Left lobe of liver (tissue), 2 donors: ENCODE data around the gene CELA2B. TPM values are rescaled to one million over a fixed set of nuclear protein-coding genes. Genes with fewer than 3 reads are reported as not detected.
"Not testable (repeated sequence)": the region's sequence is repeated elsewhere in the genome, so short reads cannot be mapped to it uniquely, and the experiment has no call there.

ENCODE experiments used
- ATAC-seq: fragments of 200-7000 bp; cut with Tn5 transposase; one replicate; pipeline ENCODE4 v1.9.1; 2020; ENCODE audit warnings: mild to moderate bottlenecking, moderate library complexity
- DNase-seq: peaks from one replicate; pipeline ENCODE4 v3.0.0-alpha.2; 2020; ENCODE audit warnings: low spot score
- total RNA-seq: library from RNA; stranded (reverse); gene quantifications from one replicate; pipeline ENCODE4 v1.2.1, GENCODE V29; 2021
- donor health status: DM: no; HTN: no; CAD: no; lungs with moderate emphysema.
- donor health status: DM: no; HTN: yes; CAD: no.

The CELA2B gene
- total RNA-seq, 1 donor from 2014 or later = 0.83 TPM

DNA sequence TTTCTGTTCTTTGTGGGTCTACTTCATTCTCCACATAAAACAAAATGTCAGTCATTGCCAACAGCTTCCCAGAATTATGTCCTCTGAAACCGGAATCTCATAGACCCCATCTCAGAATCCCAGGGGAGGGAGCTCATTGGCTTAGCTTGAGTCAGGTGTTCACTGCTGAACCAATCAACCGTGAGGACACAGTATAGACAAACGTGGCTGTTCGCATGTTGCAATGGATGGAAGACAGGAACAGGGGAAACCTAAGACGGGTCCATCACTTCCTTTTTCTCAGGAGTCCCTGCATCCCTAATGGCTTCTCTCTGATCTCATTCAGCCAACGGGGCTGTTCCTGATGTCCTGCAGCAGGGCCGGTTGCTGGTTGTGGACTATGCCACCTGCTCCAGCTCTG lies 10.2 kb upstream of the CELA2B start:
- DNase-seq = no peak
- ATAC-seq = no peak

DNA sequence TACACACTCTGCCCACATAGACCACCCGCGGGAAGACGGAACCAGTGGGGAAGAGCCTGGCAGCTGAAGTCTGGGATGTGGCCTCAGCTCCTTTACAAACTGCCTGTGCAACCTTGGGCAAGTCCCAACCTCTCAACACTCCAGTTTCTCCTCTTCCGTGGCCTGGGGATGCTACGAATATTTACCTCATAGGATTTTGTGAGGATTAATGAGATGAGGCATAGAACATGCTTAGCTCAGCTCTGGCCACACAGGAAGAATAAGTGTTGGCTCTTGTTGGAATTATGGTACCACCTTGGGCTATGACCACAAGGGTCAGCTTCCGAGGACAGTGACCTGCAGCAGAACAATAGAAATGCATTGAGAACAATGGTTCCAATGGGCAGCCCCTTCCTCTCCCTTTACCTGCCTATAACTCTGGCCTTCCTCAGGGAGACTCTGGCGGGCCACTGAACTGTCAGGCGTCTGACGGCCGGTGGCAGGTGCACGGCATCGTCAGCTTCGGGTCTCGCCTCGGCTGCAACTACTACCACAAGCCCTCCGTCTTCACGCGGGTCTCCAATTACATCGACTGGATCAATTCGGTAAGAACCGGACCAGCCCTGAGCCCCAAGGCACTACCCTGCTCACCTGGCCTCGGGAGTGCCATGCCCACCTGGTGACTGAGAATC lies 8.8 kb upstream of the CELA2B start:
- ATAC-seq, DNase-seq: not testable (repeated sequence)

DNA sequence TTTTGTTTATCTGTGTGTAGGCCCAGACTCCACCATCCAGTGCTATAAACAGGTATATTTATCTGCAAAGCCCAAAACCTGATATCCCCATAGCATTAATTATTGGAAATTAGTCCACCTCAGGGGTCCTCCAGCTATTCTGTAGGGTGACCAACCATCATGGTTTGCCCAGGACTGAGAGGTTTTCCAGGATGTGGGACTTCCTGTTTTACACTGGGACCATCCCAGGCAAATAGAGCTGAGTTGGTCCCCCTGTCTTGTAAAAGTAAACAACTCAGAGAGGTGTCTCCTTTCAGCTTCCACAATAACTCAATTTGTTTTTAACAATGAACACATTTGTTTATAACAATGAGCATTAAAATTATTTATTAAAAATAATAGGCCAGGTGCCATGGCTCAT lies 7.8 kb upstream of the CELA2B start:
- DNase-seq (no peak), ATAC-seq (no peak)

DNA sequence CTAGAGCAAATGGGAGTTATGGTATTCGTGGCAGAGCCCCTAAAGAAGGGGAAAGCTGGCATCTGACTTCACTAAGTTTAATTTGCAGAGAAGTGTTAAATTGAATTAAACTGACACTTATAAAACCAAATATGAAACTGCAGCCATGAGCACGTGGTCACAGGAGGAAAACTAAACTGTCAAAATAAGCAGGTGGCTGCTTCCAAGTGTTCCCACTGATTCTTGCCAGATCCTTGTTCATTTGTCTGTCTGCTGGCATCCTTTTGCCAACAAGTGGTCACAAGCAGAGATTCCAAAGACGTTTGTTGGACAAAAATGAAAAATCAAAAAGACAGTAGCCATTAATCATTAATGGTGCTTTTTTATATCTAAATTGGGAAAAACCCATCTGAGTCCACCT lies 6.5 kb upstream of the CELA2B start:
- ATAC-seq = no peak

DNA sequence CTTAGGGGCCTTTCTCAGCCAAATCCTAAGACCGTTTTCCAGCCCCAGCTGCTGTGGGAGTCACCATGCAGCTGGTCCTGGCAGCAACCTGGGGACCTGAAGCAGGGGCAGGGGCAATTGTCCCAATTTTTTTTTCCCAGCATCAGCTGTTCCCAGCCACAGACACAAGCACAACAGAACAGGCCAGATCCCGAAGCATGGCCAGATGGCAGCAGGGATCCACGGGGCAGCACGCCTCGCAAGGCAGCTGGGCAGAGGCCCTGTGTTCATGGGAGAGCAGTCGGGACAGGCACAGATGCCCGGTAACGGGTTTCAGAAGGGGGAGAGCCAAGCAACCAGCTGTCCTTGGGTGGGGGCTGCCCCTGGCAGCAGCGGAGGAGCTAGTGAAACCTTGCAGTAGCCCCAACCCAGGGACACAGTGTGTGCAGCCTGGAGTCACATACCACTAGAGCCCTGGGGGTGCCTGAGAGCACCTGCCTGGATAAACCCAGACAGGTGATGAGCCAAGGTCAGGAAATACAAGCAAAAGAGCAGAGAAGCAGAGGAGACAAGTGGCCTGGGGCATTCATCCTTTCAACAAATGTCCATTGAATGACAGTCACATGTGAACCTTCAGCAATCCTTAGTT lies 6.0 kb upstream of the CELA2B start:
- not testable (repeated sequence) for DNase-seq

More for the DNA sequence above, 6.5 kb upstream of the CELA2B start:
- no peak for DNase-seq

DNA sequence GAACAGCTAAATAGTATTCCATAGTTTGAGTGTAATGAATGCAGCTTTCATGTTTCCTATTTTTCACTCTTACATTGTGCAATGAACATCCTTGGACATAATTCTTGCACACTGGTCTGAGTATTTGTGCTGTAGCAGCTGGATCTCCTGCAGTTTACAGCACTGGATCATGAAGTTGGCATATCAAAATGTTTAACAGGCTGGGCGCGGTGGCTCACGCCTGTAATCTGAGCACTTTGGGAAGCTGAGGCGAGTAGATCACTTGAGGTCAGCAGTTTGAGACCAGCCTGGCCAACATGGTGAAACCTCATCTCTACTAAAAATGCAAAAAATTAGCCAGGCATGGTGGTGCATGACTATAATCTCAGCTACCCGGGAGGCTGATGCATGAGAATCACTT lies 4.8 kb upstream of the CELA2B start:
- not testable (repeated sequence) for DNase-seq

More for the DNA sequence above, 6.0 kb upstream of the CELA2B start:
- not testable (repeated sequence) for ATAC-seq

DNA sequence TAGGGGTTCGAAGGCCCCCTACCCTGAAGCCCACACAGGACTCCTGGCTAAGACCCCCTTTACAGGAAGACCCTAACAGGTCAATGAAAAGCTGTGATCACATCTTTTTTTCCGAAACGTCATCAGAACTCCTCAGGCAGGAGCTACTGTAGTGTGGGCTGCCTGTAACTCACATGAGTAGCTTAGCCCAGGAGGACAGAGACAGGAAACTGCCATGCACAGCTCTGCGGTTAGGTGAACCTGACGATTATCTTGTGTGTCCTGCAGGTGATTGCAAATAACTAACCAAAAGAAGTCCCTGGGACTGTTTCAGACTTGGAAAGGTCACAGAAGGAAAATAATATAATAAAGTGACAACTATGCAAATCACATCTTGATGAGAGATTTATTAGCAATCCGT lies 4.2 kb upstream of the CELA2B start:
- not testable (repeated sequence) for ATAC-seq, DNase-seq

More for the DNA sequence above, 4.8 kb upstream of the CELA2B start:
- not testable (repeated sequence) for ATAC-seq

DNA sequence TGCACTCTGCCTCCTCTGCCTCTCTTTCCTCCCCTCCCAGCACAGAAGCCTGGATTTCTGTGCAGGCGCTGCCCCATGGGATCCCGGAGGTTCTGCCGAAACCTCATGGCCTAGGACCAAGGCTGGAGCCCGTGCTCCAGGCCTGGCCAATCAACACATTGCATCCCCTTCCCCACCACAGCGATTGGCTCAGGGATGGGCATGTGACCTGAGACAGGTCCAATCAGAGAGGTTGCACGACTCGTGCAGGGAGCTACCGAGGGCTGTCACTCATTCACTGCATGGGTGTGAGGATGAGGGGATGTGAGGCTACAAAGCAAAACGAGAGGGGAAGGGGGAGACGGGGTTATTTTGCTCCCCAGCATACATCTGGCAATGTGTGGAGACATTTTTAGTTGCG lies 3.3 kb upstream of the CELA2B start:
- no peak for DNase-seq

DNA sequence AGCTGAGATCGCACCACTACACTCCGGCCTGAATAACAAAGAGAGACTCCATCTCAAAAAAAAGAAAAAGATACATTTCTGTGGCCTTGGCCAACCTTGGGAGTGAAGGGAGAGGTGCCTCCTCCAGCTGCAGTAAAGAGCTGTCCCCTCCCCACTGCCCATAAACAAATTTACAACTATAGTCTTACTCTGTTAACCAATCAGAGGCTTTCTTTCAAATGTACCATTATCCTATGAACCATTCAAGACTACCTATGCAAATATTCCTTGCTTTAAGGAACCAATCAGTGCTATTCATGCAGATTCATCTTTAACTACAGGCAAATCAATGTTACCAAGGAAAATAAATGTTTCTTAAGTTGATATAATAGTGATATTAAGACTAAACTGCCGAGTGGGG lies 1.0 kb downstream of the CELA2B start:
- DNase-seq (no peak), ATAC-seq (no peak)

More for the DNA sequence above, 3.3 kb upstream of the CELA2B start:
- ATAC-seq = no peak

DNA sequence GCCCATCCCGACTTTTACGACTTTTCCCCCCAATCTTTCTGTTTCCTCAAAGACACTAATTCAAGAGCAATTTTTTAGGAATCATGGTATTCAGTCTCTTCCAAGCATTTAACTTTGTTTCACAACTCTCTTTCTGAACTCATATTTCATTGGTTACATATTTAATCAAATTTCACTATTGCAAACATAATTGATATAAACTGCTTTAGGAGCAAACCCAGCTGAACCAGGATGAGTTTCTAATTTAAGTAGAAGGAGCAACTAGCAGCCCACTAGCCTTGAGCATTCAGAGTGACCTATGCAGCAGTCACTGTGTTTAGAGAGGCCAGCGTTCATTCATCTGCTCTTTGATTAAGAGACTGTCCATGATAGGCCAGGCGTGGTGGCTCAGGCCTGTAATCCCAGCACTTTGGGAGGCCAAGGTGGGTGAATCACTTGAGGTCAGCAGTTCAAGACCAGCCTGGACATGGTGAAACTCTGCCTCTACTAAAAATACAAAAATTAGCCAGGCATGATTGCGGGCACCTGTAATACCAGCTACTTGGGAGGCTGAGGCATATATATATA lies 1.8 kb downstream of the CELA2B start:
- no peak for DNase-seq

DNA sequence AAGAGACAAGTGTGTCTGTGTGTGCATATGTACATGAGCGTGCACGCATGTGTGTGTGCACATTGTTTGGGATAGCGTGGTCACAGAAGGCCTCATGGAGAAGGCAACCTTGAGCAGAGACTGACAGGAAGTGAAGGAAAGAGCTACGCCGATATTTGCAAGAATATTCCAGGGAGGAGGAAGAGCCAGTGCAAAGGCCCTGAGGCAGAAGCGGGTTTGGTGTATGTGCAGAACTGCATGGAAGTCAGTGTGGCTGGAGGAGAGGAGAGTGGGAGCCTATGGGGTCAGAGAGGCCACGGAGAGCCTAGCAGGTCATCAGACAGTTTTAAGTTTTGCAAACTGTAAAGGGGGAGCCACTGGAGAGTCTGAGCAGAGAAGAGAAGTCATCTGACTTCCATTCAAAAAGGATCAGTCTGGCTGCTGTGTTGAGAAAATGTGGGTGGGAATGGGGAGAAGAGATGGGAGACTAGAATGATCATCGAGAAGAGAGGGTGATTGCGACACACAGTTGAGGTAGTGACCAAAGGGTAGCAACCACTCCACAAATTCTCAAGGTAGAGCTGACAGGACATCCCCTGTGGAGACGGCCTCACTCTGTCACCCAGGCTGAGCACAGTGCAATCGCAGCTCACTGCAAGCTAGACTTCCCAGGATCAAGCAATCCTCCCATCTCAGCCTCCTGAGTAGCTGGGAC lies 3.9 kb downstream of the CELA2B start:
- ATAC-seq (no peak), DNase-seq (no peak)

More for the DNA sequence above, 1.8 kb downstream of the CELA2B start:
- ATAC-seq = no peak

DNA sequence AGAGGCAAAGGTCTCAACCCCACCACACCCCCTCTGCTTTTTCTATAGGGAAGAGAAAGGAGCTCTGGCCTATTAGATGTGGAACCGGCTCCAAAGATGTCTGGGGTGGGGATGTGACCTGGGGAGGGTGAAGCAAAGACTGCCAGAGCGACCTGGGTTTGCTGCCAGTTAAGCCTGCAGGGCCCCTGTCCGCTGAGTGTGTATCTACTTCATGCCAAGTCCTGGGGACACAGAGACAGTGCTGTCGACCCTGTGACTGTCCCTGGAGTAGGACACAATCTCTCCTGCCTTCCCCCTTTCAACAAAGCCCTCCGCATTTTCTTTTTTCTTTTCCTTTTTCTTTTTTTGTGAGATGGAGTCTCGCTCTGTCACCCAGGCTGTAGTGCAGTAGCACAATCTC lies 6.6 kb downstream of the CELA2B start:
- DNase-seq, ATAC-seq: not testable (repeated sequence)

DNA sequence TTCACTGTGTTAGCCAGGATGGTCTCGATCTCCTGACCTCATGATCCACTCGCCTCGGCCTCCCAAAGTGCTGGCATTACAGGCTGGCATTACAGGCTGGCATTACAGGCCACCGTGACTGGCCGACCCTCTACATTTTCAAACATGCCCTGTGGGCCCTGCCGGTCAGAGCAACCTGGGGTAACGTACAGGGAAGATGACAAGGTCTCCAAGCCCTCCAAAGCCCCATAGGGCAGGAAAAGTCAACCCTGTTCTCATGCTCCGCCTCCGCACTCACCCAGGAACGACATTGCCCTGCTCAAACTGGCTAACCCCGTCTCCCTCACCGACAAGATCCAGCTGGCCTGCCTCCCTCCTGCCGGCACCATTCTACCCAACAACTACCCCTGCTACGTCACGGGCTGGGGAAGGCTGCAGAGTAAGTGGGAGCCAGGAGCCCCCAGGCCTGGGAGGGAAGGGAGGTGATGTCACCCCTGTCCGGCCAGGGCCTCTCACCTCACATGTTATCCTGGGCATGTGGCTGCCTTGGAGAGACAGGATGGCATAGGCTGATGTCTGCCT lies 7.2 kb downstream of the CELA2B start:
- not testable (repeated sequence) for DNase-seq, ATAC-seq

DNA sequence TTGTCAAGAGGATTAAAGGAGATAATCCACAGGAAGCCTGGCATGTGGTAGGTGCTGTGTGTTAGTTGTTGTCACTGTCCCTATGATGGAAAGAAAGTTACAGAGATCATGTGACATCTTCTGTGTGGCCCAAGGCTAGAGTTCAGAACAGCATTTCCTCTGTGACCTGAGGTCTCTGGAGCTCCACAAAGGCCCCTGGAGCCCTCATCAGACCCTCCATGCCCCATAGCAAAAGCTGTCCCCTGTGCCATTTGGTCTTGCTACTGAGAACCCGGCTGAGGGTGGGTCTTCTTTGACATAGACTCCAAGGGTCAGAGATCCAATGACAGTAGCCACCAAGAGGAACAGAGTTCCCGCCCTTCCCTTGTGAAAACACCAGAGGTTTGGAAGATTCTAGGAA lies 8.1 kb downstream of the CELA2B start:
- no peak for ATAC-seq
- no peak for DNase-seq

DNA sequence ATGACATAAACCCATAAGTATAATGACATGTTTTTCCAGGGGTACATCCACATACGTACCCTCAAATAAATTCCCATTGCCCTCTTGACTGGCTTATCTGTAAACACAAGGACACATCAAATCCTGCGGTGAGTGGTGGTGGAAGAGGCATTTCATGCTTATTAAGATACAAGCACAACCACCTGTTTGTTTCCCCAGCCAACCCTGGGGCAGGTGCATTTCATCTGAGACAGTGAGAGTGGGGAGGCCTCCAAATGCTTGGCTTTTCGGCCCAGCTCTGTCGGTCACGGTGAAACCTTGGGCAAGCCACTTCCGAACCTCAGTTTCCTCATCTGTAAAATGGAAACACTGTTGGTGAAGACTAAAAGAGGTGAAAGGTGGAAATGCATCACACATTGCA lies 8.5 kb downstream of the CELA2B start:
- not testable (repeated sequence) for DNase-seq, ATAC-seq

DNA sequence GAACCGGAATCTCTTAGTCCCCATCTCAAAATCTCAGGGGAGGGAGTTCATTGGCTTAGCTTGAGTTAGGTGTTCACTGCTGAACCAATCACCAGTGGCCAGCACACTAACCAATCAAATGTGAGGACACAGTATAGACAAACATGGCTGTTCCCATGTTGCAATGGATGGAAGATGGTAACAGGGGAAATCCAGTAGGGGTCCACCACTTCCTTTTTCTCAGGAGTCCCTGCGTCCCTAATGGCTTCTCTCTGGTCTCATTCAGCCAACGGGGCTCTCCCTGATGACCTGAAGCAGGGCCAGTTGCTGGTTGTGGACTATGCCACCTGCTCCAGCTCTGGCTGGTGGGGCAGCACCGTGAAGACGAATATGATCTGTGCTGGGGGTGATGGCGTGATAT lies 9.7 kb downstream of the CELA2B start:
- ATAC-seq = no peak
- no peak for DNase-seq

DNA sequence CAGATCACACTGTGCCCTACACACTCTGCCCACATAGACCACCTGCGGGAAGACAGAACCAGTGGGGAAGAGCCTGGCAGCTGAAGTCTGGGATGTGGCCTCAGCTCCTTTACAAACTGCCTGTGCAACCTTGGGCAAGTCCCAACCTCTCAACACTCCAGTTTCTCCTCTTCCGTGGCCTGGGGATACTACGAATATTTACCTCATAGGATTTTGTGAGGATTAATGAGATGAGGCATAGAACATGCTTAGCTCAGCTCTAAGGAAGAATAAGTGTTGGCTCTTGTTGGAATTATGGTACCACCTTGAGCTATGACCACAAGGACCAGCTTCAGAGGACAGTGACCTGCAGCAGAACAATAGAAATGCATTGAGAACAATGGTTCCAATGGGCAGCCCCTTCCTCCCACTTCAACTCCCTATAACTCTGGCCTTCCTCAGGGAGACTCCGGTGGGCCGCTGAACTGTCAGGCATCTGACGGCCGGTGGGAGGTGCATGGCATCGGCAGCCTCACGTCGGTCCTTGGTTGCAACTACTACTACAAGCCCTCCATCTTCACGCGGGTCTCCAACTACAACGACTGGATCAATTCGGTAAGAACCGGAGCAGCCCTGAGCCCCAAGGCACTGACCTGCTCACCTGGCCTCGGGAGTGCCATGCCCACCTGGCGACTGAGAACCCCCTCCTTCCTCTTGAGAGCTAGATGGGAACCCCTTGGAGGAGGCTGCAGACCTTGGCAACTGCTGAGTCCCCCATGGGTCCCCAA lies 11.1 kb downstream of the CELA2B start:
- not testable (repeated sequence) for DNase-seq, ATAC-seq

DNA sequence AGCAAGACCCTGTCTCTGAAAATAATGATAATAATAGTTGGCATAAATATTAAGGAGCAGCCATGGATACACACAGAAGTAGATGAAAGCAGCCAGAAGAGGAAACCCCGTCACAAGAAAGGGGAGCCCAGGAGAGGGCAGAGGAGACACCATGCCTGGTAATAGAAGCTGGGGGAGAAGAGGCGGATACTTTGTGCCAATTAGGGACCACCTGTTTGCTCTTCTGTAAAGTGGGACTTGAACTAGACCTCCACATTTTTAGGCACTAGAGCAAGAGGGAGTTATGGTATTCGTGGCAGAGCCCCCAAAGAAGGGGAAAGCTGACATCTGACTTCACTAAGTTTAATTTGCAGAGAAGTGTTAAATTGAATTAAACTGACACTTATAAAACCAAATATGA lies 12.5 kb downstream of the CELA2B start:
- no peak for ATAC-seq
- no peak for DNase-seq

DNA sequence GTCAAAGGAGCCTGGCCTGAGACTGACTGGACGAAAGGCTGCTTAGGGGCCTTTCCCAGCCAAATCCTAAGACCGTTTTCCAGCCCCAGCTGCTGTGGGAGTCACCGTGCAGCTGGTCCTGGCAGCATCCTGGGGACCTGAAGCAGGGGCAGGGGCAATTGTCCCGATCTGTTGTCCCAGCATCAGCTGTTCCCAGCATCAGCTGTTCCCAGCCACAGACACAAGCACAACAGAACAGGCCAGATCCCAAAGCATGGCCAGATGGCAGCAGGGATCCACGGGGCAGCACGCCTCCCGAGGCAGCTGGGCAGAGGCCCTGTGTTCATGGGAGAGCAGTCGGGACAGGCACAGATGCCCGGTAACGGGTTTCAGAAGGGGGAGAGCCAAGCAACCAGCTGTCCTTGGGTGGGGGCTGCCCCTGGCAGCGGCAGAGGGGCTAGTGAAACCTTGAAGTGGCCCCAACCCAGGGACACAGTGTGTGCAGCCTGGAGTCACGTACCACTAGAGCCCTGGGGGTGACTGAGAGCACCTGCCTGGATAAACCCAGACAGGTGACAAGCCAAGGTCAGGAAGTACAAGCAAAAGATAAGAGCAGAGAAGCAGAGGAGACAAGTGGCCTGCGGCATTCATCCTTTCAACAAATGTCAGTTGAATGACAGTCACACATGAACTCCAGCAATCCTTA lies 13.3 kb downstream of the CELA2B start:
- no peak for DNase-seq
- no peak for ATAC-seq

DNA sequence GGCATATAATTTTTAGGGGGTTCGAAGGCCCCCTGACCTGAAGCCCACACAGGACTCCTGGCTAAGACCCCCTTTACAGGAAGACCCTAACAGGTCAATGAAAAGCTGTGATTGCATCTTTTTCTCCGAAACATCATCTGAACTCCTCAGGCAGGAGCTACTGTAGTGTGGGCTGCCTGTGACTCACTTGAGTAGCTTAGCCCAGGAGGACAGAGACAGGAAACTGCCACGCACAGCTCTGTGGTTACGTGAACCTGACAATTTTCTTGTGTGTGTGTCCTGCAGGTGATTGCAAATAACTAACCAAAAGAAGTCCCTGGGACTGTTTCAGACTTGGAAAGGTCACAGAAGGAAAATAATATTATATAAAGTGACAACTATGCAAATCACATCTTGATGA lies 15.1 kb downstream of the CELA2B start:
- DNase-seq, ATAC-seq: not testable (repeated sequence)
